Esophagus muscularis mucosa (tissue), 4 donors: ENCODE data around the gene GASK1B.

Experiments
- EP300 ChIP-seq: sonication (generic); formaldehyde crosslinking; IDR thresholded peaks from one replicate; pipeline ENCODE4 v1.6.1; 2017; ENCODE audit warnings: antibody characterized with exemption
- POLR2A ChIP-seq: fragments of 450-650 bp; IDR thresholded peaks from one replicate; pipeline ENCODE4 v1.6.1; 2017; ENCODE audit warnings: antibody characterized with exemption, moderate library complexity, mild to moderate bottlenecking, low read depth
- POLR2AphosphoS5 ChIP-seq, 2 donors: sonication (generic); formaldehyde crosslinking; IDR thresholded peaks; one replicate each; pipeline ENCODE4 v1.6.1; 2017; ENCODE audit warnings: antibody characterized with exemption in 2 of 2
- TF ChIP-seq, protein P1 (sequence below), 3 experiments: fragments of 200-600 bp in 2 of 3; fragments of 450-650 bp in 1 of 3; sonication (generic) in 2 of 3; IDR thresholded peaks; one replicate each; pipeline ENCODE4 v1.5.1; 2017 to 2019; ENCODE audit warnings: antibody characterized with exemption in 3 of 3, mild to moderate bottlenecking in 2 of 3, moderate library complexity in 1 of 3

GRCh38 chr4:158214856-158215255, 42.0 kb upstream of the GASK1B start:
- TF ChIP-seq, protein P1, sequence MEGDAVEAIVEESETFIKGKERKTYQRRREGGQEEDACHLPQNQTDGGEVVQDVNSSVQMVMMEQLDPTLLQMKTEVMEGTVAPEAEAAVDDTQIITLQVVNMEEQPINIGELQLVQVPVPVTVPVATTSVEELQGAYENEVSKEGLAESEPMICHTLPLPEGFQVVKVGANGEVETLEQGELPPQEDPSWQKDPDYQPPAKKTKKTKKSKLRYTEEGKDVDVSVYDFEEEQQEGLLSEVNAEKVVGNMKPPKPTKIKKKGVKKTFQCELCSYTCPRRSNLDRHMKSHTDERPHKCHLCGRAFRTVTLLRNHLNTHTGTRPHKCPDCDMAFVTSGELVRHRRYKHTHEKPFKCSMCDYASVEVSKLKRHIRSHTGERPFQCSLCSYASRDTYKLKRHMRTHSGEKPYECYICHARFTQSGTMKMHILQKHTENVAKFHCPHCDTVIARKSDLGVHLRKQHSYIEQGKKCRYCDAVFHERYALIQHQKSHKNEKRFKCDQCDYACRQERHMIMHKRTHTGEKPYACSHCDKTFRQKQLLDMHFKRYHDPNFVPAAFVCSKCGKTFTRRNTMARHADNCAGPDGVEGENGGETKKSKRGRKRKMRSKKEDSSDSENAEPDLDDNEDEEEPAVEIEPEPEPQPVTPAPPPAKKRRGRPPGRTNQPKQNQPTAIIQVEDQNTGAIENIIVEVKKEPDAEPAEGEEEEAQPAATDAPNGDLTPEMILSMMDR (IDR thresholded peaks at IDR 0.05), result no peak
- no peak for TF ChIP-seq EP300
- TF ChIP-seq POLR2A, result no peak
- no peak for TF ChIP-seq POLR2AphosphoS5 (IDR thresholded peaks at IDR 0.05)
